ENCODE data around the gene SLC12A3.

- no peak for TF ChIP-seq CTCF (IDR thresholded peaks at IDR 0.05)
- no peak for TF ChIP-seq POLR2A (IDR thresholded peaks at IDR 0.05)
These were observed 47.0 kb downstream of the SLC12A3 start for GRCh38 chr16:56911771-56912571.

All from breast epithelium (tissue), 3 donors.